ENCODE data around the gene GNG8.

DNA sequence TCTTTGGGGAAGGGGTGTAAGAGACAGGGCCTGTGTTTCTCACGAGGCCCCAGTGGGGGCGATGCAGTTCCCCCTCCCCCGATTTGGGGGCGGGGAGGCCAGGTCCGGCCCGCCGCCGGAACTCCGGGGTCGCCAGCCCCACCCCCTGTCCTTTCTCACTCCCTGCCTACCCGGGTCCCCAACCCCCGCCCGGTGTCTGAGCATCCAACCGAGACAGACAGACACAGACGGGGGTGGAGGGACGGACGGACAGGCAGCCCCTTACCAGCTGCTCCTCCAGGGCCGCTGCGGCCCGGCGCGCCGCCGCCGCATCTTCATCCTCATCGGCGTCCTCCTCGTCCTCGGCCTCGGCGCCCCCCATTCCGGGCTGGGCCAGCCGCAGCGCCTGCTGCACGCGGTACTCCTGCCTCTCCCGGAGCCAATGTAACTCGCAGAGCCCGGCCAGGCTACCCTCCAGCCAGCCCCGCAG, 24.6 kb upstream of the GNG8 start:
- TF ChIP-seq GATA2 (IDR thresholded peaks at IDR 0.05; ENCODE audit: low read depth, low read length), result no peak
- TF ChIP-seq GATA3 (IDR thresholded peaks at IDR 0.05; ENCODE audit: low read depth, low read length), result no peak

Measured in SH-SY5Y (cell line).